ENCODE measurements around the gene NUP98. TPM values are rescaled to one million over a fixed set of nuclear protein-coding genes. Genes with fewer than 3 reads are reported as not detected.
A peak's percentile ranks its signal among the peaks of the same experiment; 100 is the strongest.

NUP98 gene
- total RNA-seq, 6 experiments from 2014 or later, result 29.7 to 69.0 (median 34.3) TPM

- DNase-seq (peak; percentile 68 to 85 (median 76)), ATAC-seq (peak; percentile 90 to 95 (median 92))
- Histone ChIP-seq H3K4me1 (peaks cover 0 to 6% (median 2%) of the 10 kb centered on the region in 4 donors), H3K27ac (peak overlapping the region in 1 of 3 donors; percentile 49), H3K36me3 (no peaks in the 10 kb centered on the region), H3K9me3 (no peaks in the 10 kb centered on the region), H3K27me3 (no peaks in the 10 kb centered on the region), H3K4me3 (peak overlapping the region; percentile 43 to 65 (median 54))
- TF ChIP-seq CTCF (IDR thresholded peaks at IDR 0.05), result no peak
- intact Hi-C loops (cut with DNase I), result no loop called here
- 2% methylated on average over 13 of the region's 55 CpGs for WGBS (ENCODE audit: insufficient coverage, low coverage, low lambda C conversion rate, missing lambda C conversion rate)
These were observed 155.0 kb downstream of the NUP98 start for GRCh38 chr11:3642071-3642951.

- no peak for DNase-seq
- H3K4me3 ChIP-seq, result peak within 1 kb of the TSS; percentile 43 to 65 (median 54)
- H3K9me3 ChIP-seq, result no peaks in the 10 kb centered on the region
- ATAC-seq, result no peak
- TF ChIP-seq CTCF (IDR thresholded peaks at IDR 0.05) (no peak), POLR2A (IDR thresholded peaks at IDR 0.05) (no peak)
- peaks cover 0 to 6% (median 2%) of the 10 kb centered on the region in 4 donors for H3K4me1 ChIP-seq
- peak within 1 kb of the TSS in 1 of 3 donors; percentile 49 for H3K27ac ChIP-seq
- intact Hi-C loops (cut with DNase I), result no loop called here
- H3K27me3 ChIP-seq, result no peaks in the 10 kb centered on the region
- H3K36me3 ChIP-seq, result no peaks in the 10 kb centered on the region
- whole genome bisulfite sequencing (ENCODE audit: insufficient coverage, low coverage, low lambda C conversion rate, missing lambda C conversion rate), result 15% methylated on average over 9 of the region's 21 CpGs
These were observed 155.7 kb downstream of the NUP98 start, which contains the start of gene ART5 for GRCh38 chr11:3641701-3642070. ART5 (minus strand) TSS chr11:3641992; CDS start chr11:3641862, 130 bp downstream.

GRCh38 chr11:3641191-3641590 is 156.2 kb downstream of the NUP98 start:
- ATAC-seq, result no peak
- TF ChIP-seq CTCF (IDR thresholded peaks at IDR 0.05) (no peak), POLR2A (IDR thresholded peaks at IDR 0.05) (no peak)
- DNase-seq, result no peak
- no peaks in the 10 kb centered on the region for H3K36me3 ChIP-seq
- no peak overlapping the region for H3K27ac ChIP-seq
- no peaks in the 10 kb centered on the region for H3K9me3 ChIP-seq
- peaks cover 0 to 6% (median 2%) of the 10 kb centered on the region in 4 donors for H3K4me1 ChIP-seq
- WGBS (ENCODE audit: insufficient coverage, low coverage, low lambda C conversion rate, missing lambda C conversion rate), result 45% methylated on average over 3 of the region's 8 CpGs
- no peak overlapping the region for H3K4me3 ChIP-seq
- intact Hi-C loops (cut with DNase I), result no loop called here
- H3K27me3 ChIP-seq, result no peaks in the 10 kb centered on the region

GRCh38 chr11:3639841-3640240 is 157.5 kb downstream of the NUP98 start:
- TF ChIP-seq CTCF (IDR thresholded peaks at IDR 0.05) (no peak), POLR2A (IDR thresholded peaks at IDR 0.05) (no peak)
- DNase-seq (no peak), ATAC-seq (no peak)
- no peak overlapping the region for H3K27ac ChIP-seq
- no peaks in the 10 kb centered on the region for H3K36me3 ChIP-seq
- WGBS (ENCODE audit: insufficient coverage, low coverage, low lambda C conversion rate, missing lambda C conversion rate), result no CpG with 5 or more reads among the region's 14 CpGs
- peaks cover 0 to 6% (median 2%) of the 10 kb centered on the region in 4 donors for H3K4me1 ChIP-seq
- H3K9me3 ChIP-seq, result no peaks in the 10 kb centered on the region
- H3K4me3 ChIP-seq, result no peak overlapping the region
- intact Hi-C loops (cut with DNase I), result no loop called here
- no peaks in the 10 kb centered on the region for H3K27me3 ChIP-seq

All from right lobe of liver (tissue), 6 donors.